HUES6 (cell line): Measurements from ENCODE around the gene PDE4B.

Source experiments
- H3K27ac ChIP-seq: 2 replicates; pipeline ENCODE4 v1.7.0; 2013; ENCODE audit warnings: low read depth, mild to moderate bottlenecking, low read length, inconsistent platforms
- H3K27me3 ChIP-seq: 2 replicates; pipeline ENCODE4 v1.6.1; 2013; ENCODE audit warnings: low read length; ENCODE audit not compliant: control insufficient read depth, insufficient read depth
- H3K36me3 ChIP-seq: 2 replicates; pipeline ENCODE4 v1.6.1; 2013; ENCODE audit warnings: low read length; ENCODE audit not compliant: control insufficient read depth, insufficient read depth
- H3K4me1 ChIP-seq: 2 replicates; pipeline ENCODE4 v1.6.1; 2013; ENCODE audit warnings: low read length; ENCODE audit not compliant: control insufficient read depth, insufficient read depth
- H3K4me3 ChIP-seq: 2 replicates; pipeline ENCODE4 v1.5.1; 2013; ENCODE audit warnings: low read depth, low read length
- H3K9ac ChIP-seq: one replicate; pipeline ENCODE4 v1.6.1; 2013; ENCODE audit warnings: mild to moderate bottlenecking, low read length
- H3K9me3 ChIP-seq: 2 replicates; pipeline ENCODE4 v1.6.1; 2013; ENCODE audit warnings: low read depth, low read length; ENCODE audit not compliant: control insufficient read depth, insufficient read depth

PDE4B gene

GRCh38 chr1:66159800-66160199 is 367.1 kb downstream of the PDE4B start:
- no peaks in the 10 kb centered on the region for H3K4me1 ChIP-seq
- H3K36me3 ChIP-seq, result no peaks in the 10 kb centered on the region
- no peak overlapping the region for H3K27ac ChIP-seq
- no peaks in the 10 kb centered on the region for H3K27me3 ChIP-seq
- H3K9ac ChIP-seq, result no peak overlapping the region
- H3K4me3 ChIP-seq, result no peak overlapping the region
- no peaks in the 10 kb centered on the region for H3K9me3 ChIP-seq

DNA sequence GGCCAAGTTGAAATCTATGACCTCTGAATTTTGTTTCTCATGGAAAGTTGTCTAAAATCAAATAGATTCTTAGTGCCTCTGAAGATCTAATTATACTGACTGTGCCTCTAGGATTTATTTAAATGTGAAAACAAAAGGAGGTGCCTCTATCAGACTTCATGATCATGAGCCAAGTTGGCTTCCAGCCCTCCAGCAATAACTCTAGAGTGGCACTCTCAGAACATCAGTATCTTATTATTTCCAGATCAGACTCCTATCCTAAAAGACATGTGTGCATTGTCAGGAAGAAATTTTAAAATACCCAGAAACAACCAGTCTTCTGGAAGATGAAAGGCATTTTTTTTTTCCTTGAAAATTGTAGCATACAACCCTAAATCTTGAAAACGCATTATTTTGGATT is 368.0 kb downstream of the PDE4B start:
- no peak overlapping the region for H3K9ac ChIP-seq
- H3K4me3 ChIP-seq, result no peak overlapping the region
- no peak overlapping the region for H3K27ac ChIP-seq
- no peaks in the 10 kb centered on the region for H3K27me3 ChIP-seq
- H3K4me1 ChIP-seq, result no peaks in the 10 kb centered on the region
- H3K9me3 ChIP-seq, result no peaks in the 10 kb centered on the region
- no peaks in the 10 kb centered on the region for H3K36me3 ChIP-seq

- H3K4me1 ChIP-seq, result no peaks in the 10 kb centered on the region
- H3K36me3 ChIP-seq, result no peaks in the 10 kb centered on the region
- H3K4me3 ChIP-seq, result no peak overlapping the region
- no peak overlapping the region for H3K9ac ChIP-seq
- no peaks in the 10 kb centered on the region for H3K27me3 ChIP-seq
- no peak overlapping the region for H3K27ac ChIP-seq
- H3K9me3 ChIP-seq, result no peaks in the 10 kb centered on the region
Observed at GRCh38 chr1:66166753-66167152, 374.1 kb downstream of the PDE4B start.

DNA sequence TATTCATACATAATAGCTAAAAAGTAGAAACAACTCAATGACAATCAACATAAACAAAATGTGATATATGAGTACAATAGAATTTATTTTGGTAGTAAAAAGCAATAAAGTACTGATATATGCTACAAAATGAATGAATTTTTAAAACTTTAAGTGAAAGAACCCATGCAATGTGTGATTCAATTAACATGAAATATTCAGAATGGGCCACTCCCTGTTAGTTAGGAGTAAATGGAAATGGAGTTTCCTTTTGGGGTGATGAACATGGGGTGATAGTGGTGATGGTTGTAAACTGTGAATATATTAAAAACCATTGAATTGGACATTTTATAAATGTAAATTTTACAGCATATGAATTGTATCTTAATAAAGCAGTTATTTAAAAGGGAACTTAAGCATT is 374.6 kb downstream of the PDE4B start:
- no peak overlapping the region for H3K9ac ChIP-seq
- no peak overlapping the region for H3K4me3 ChIP-seq
- no peaks in the 10 kb centered on the region for H3K9me3 ChIP-seq
- no peaks in the 10 kb centered on the region for H3K4me1 ChIP-seq
- H3K27ac ChIP-seq, result no peak overlapping the region
- no peaks in the 10 kb centered on the region for H3K27me3 ChIP-seq
- H3K36me3 ChIP-seq, result no peaks in the 10 kb centered on the region

DNA sequence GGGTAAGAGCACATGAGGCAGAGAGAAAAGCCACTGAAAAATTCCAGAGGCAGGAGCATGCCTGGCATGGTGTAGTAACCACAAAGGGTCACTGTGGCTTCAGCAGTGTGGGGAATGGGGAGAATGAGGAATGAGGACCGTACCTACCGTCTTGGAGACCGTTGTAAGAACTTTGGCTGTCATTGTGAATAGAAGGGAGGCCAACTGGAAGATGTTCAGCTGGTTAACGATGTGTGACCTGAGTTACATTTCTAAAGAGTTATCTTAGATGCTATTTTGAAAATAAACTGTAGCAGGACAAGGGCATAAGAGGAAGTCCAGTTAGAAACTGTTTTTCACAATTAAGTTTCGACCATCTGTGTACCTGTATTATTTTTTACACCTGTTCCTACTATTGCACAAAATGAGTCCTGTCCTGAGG is 375.8 kb downstream of the PDE4B start:
- Histone ChIP-seq H3K9me3 (no peaks in the 10 kb centered on the region), H3K27ac (no peak overlapping the region), H3K36me3 (no peaks in the 10 kb centered on the region), H3K9ac (no peak overlapping the region), H3K4me1 (no peaks in the 10 kb centered on the region), H3K27me3 (no peaks in the 10 kb centered on the region), H3K4me3 (no peak overlapping the region)

- no peak overlapping the region for H3K27ac ChIP-seq
Observed at GRCh38 chr1:66168948-66169671, 376.4 kb downstream of the PDE4B start.

DNA sequence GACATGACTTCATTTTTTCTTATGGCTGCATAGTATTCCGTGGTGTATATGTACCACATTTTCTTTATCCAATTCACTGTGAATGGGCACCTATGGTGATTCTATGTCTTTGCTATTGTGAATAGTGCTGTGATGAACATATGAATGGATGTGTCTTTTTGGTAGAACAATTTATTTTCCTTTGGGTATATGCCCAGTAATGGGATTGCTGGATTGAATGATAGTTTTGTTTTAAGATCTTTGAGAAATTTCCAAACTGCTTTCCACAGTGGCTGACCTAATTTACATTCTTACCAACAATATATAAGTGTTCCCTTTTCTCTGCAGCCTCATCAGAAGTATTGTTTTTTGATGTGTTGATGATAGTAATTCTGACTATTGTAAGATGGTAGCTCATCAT is 379.6 kb downstream of the PDE4B start:
- Histone ChIP-seq H3K27ac (no peak overlapping the region), H3K9ac (no peak overlapping the region), H3K36me3 (no peaks in the 10 kb centered on the region), H3K9me3 (no peaks in the 10 kb centered on the region), H3K27me3 (no peaks in the 10 kb centered on the region), H3K4me3 (no peak overlapping the region), H3K4me1 (no peaks in the 10 kb centered on the region)

More at GRCh38 chr1:66168948-66169671, 376.4 kb downstream of the PDE4B start:
- no peak overlapping the region for H3K4me3 ChIP-seq
- no peaks in the 10 kb centered on the region for H3K27me3 ChIP-seq
- no peak overlapping the region for H3K9ac ChIP-seq
- no peaks in the 10 kb centered on the region for H3K4me1 ChIP-seq
- H3K36me3 ChIP-seq, result no peaks in the 10 kb centered on the region
- no peaks in the 10 kb centered on the region for H3K9me3 ChIP-seq

- Histone ChIP-seq H3K4me1 (no peaks in the 10 kb centered on the region), H3K36me3 (no peaks in the 10 kb centered on the region), H3K27me3 (no peaks in the 10 kb centered on the region), H3K9ac (no peak overlapping the region), H3K4me3 (no peak overlapping the region), H3K27ac (no peak overlapping the region), H3K9me3 (no peaks in the 10 kb centered on the region)
Observed at GRCh38 chr1:66175098-66175497, 382.4 kb downstream of the PDE4B start.

DNA sequence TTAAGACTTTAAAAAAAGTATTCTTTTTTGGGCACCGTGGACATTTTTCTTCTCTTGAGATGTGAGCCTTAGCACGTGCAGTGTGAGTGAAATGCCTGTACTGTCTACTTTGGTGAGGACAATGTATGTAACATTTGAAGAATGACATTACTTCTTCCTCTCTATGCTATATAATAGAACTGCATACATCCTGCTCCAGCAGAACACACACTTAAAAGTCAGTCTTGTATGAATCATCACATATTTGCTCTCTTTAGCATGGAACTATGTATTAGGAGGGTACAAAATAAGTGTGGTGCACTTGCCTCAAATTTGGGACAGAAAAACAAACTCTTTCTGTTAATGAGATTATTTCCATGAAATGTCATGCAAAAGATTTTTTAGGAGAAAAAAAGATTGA is 382.9 kb downstream of the PDE4B start:
- Histone ChIP-seq H3K4me1 (no peaks in the 10 kb centered on the region), H3K27ac (no peak overlapping the region), H3K36me3 (no peaks in the 10 kb centered on the region), H3K9ac (no peak overlapping the region), H3K9me3 (no peaks in the 10 kb centered on the region), H3K27me3 (no peaks in the 10 kb centered on the region), H3K4me3 (no peak overlapping the region)

DNA sequence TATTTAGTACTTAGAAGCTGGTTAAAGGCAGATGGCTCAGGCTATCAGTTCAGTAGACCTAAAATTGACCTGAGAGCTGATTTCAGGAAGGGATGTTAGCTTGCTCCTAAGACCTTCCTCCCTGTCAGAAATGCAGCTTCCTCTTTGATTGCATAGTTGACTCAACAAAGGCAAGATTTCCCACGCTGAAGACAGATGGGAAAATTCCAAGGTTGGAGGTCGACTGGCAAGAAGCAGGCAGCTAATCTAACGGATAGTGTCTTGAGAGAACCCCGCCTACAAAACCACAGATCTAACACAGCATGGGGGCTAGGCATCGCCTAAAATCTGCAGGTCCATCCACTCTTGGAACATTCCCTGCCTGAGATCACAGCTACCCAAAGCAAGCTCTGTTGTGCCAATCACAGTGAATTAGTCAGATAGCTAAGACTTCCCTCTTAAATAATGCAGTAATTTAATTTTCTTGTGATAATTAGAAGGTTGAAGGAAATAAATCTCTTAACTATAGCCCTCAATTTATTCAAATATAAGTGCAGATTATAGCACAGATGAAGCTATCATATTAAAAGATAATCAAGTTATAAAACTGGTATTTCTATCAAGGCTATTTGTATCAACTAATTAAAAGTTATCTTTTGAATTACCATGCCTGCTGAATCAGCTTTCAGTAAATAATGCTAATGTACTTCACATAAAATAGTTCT is 383.5 kb downstream of the PDE4B start:
- H3K36me3 ChIP-seq, result no peaks in the 10 kb centered on the region
- H3K9me3 ChIP-seq, result no peaks in the 10 kb centered on the region
- no peak overlapping the region for H3K27ac ChIP-seq
- no peak overlapping the region for H3K4me3 ChIP-seq
- H3K27me3 ChIP-seq, result no peaks in the 10 kb centered on the region
- H3K4me1 ChIP-seq, result no peaks in the 10 kb centered on the region
- H3K9ac ChIP-seq, result no peak overlapping the region

- Histone ChIP-seq H3K27ac (no peak overlapping the region), H3K9me3 (no peaks in the 10 kb centered on the region), H3K27me3 (no peaks in the 10 kb centered on the region), H3K36me3 (no peaks in the 10 kb centered on the region), H3K4me1 (no peaks in the 10 kb centered on the region), H3K9ac (no peak overlapping the region), H3K4me3 (no peak overlapping the region)
Observed at GRCh38 chr1:66176832-66177231, 384.1 kb downstream of the PDE4B start.
